Measurements from ENCODE around the gene USP9X.
A peak's percentile ranks its signal among the peaks of the same experiment; 100 is the strongest.
"Not testable (repeated sequence)": the region's sequence is repeated elsewhere in the genome, so short reads cannot be mapped to it uniquely, and the experiment has no call there.

Gene USP9X

GRCh38 chrX:41178201-41178600 lies 93.0 kb downstream of the USP9X start:
- no peak overlapping the region for H3K4me2 ChIP-seq (ENCODE audit: low read length)
- no peaks in the 10 kb centered on the region for H3K9me2 ChIP-seq (ENCODE audit: low read depth, low read length)
- H4K20me1 ChIP-seq (ENCODE audit: insufficient read depth, low read length) = no peaks in the 10 kb centered on the region
- H2AFZ ChIP-seq (ENCODE audit: low read length) = no peak overlapping the region
- H3K4me3 ChIP-seq (ENCODE audit: low read depth, low read length, poor library complexity, severe bottlenecking) = no peak overlapping the region
- no peak overlapping the region for H3K9ac ChIP-seq (ENCODE audit: low read length)
- no peak overlapping the region for H3K27ac ChIP-seq (ENCODE audit: low read depth, low read length, poor library complexity, severe bottlenecking)
- H3K36me3 ChIP-seq (ENCODE audit: insufficient read depth, low read length) = peaks cover 36% of the 10 kb centered on the region
- H3K4me1 ChIP-seq (ENCODE audit: insufficient read depth, low read length, severe bottlenecking) = peaks cover 5% of the 10 kb centered on the region
- H3K9me3 ChIP-seq (ENCODE audit: low read length) = no peaks in the 10 kb centered on the region
- H3F3A ChIP-seq (ENCODE audit: insufficient read depth, low read length) = no peaks in the 10 kb centered on the region
- H3K27me3 ChIP-seq (ENCODE audit: insufficient read depth, low read length) = no peaks in the 10 kb centered on the region
- TF ChIP-seq EZH2 (IDR thresholded peaks at IDR 0.05; ENCODE audit: borderline replicate concordance, low read length) (no peak), CTCF (IDR thresholded peaks at IDR 0.05; ENCODE audit: low read length) (no peak)
- H3K79me2 ChIP-seq (ENCODE audit: insufficient read depth, low read length) = no peaks in the 10 kb centered on the region

- Histone ChIP-seq H3F3A (ENCODE audit: insufficient read depth, low read length) (no peaks in the 10 kb centered on the region), H3K79me2 (ENCODE audit: insufficient read depth, low read length) (no peaks in the 10 kb centered on the region), H3K4me2 (ENCODE audit: low read length) (no peak overlapping the region), H3K9me2 (ENCODE audit: low read depth, low read length) (no peaks in the 10 kb centered on the region), H3K4me3 (ENCODE audit: low read depth, low read length, poor library complexity, severe bottlenecking) (no peak overlapping the region), H3K27ac (ENCODE audit: low read depth, low read length, poor library complexity, severe bottlenecking) (no peak overlapping the region), H4K20me1 (ENCODE audit: insufficient read depth, low read length) (no peaks in the 10 kb centered on the region), H3K36me3 (ENCODE audit: insufficient read depth, low read length) (peaks cover 32% of the 10 kb centered on the region), H3K4me1 (ENCODE audit: insufficient read depth, low read length, severe bottlenecking) (peaks cover 17% of the 10 kb centered on the region), H3K9me3 (ENCODE audit: low read length) (no peaks in the 10 kb centered on the region), H2AFZ (ENCODE audit: low read length) (no peak overlapping the region), H3K27me3 (ENCODE audit: insufficient read depth, low read length) (no peaks in the 10 kb centered on the region), H3K9ac (ENCODE audit: low read length) (no peak overlapping the region)
- no peak for TF ChIP-seq EZH2 (IDR thresholded peaks at IDR 0.05; ENCODE audit: borderline replicate concordance, low read length)
- peak; percentile 61 for TF ChIP-seq CTCF (IDR thresholded peaks at IDR 0.05; ENCODE audit: low read length)
Observed at GRCh38 chrX:41180194-41180908, 95.1 kb downstream of the USP9X start.

- Histone ChIP-seq H3K36me3 (ENCODE audit: insufficient read depth, low read length) (peaks cover 60% of the 10 kb centered on the region), H3K9ac (ENCODE audit: low read length) (no peak overlapping the region), H2AFZ (ENCODE audit: low read length) (no peak overlapping the region), H3K9me2 (ENCODE audit: low read depth, low read length) (no peaks in the 10 kb centered on the region), H4K20me1 (ENCODE audit: insufficient read depth, low read length) (no peaks in the 10 kb centered on the region), H3K79me2 (ENCODE audit: insufficient read depth, low read length) (no peaks in the 10 kb centered on the region), H3F3A (ENCODE audit: insufficient read depth, low read length) (no peaks in the 10 kb centered on the region), H3K27me3 (ENCODE audit: insufficient read depth, low read length) (no peaks in the 10 kb centered on the region), H3K4me2 (ENCODE audit: low read length) (no peak overlapping the region), H3K27ac (ENCODE audit: low read depth, low read length, poor library complexity, severe bottlenecking) (no peak overlapping the region), H3K4me1 (ENCODE audit: insufficient read depth, low read length, severe bottlenecking) (peaks cover 17% of the 10 kb centered on the region), H3K4me3 (ENCODE audit: low read depth, low read length, poor library complexity, severe bottlenecking) (no peak overlapping the region), H3K9me3 (ENCODE audit: low read length) (no peaks in the 10 kb centered on the region)
- TF ChIP-seq EZH2 (IDR thresholded peaks at IDR 0.05; ENCODE audit: borderline replicate concordance, low read length) (no peak), CTCF (IDR thresholded peaks at IDR 0.05; ENCODE audit: low read length) (no peak)
Observed at GRCh38 chrX:41184312-41184711, 99.1 kb downstream of the USP9X start.

GRCh38 chrX:41186946-41187345 lies 101.7 kb downstream of the USP9X start:
- H3K27me3 ChIP-seq (ENCODE audit: insufficient read depth, low read length); H4K20me1 ChIP-seq (ENCODE audit: insufficient read depth, low read length); H3K4me3 ChIP-seq (ENCODE audit: low read depth, low read length, poor library complexity, severe bottlenecking); H3K27ac ChIP-seq (ENCODE audit: low read depth, low read length, poor library complexity, severe bottlenecking); H3K4me2 ChIP-seq (ENCODE audit: low read length); H3K79me2 ChIP-seq (ENCODE audit: insufficient read depth, low read length); H3K9ac ChIP-seq (ENCODE audit: low read length); H3F3A ChIP-seq (ENCODE audit: insufficient read depth, low read length); H3K9me3 ChIP-seq (ENCODE audit: low read length); H3K9me2 ChIP-seq (ENCODE audit: low read depth, low read length); H2AFZ ChIP-seq (ENCODE audit: low read length): not testable (repeated sequence)
- peaks cover 12% of the 10 kb centered on the region for H3K4me1 ChIP-seq (ENCODE audit: insufficient read depth, low read length, severe bottlenecking)
- peaks cover 77% of the 10 kb centered on the region for H3K36me3 ChIP-seq (ENCODE audit: insufficient read depth, low read length)

Data from OCI-LY1 (cell line).